ENCODE results near the gene MYH9. TPM values are rescaled to one million over a fixed set of nuclear protein-coding genes. Genes with fewer than 3 reads are reported as not detected.

MYH9 gene
- total RNA-seq, 1 experiment from 2014 or later = 788 TPM

- H3K36me3 ChIP-seq (ENCODE audit: control insufficient read depth, insufficient read depth, low read length) = no peaks in the 10 kb centered on the region
- H3K27me3 ChIP-seq (ENCODE audit: control insufficient read depth, insufficient read depth, low read length) = no peaks in the 10 kb centered on the region
- DNase-seq (ENCODE audit: low read depth, low spot score) = no peak
- in situ Hi-C loops (cut with HindIII; ENCODE audit: low pct_unique_long_range_greater_than_20kb, low sequenced_read_pairs) (no loop called here), intact Hi-C loops (cut with micrococcal nuclease; ENCODE audit: unreplicated experiment) (no loop called here)
- peak overlapping the region in 1 of 2 experiments; percentile 4; a peak in 2 of 4 replicates for H3K4me3 ChIP-seq (ENCODE audit: low read depth in 2 of 2, low read length in 2 of 2)
- CTCF ChIA-PET = no interaction called here
- ATAC-seq = no peak
- POLR2A ChIA-PET = no interaction called here
- BruUV-seq (replicated peaks) = no TSS peak
- no peaks in the 10 kb centered on the region for H3K9me3 ChIP-seq (ENCODE audit: control insufficient read depth, insufficient read depth, low read depth, low read length)
- TF ChIP-seq TCF7L2 (IDR thresholded peaks at IDR 0.05; ENCODE audit: low read depth, low read length) (no peak), POLR2AphosphoS5 (IDR thresholded peaks at IDR 0.05; ENCODE audit: low read depth, low read length) (no peak), CTCF (IDR thresholded peaks at IDR 0.05) (no peak), SIN3A (IDR thresholded peaks at IDR 0.05; ENCODE audit: borderline replicate concordance, insufficient read depth, low read depth, low read length) (no peak), REST (IDR thresholded peaks at IDR 0.05; ENCODE audit: insufficient read depth in 1 of 2, low read depth in 2 of 2, low read length in 1 of 2) (no peak)
- H3K27ac ChIP-seq (ENCODE audit: low read length) = peak overlapping the region; percentile 97
- peaks cover 93% of the 10 kb centered on the region for H3K4me1 ChIP-seq (ENCODE audit: control insufficient read depth, insufficient read depth, low read length)
Measured at GRCh38 chr22:36367066-36367465, 20.7 kb downstream of the MYH9 start.

GRCh38 chr22:36366291-36366708 lies 21.5 kb downstream of the MYH9 start:
- intact Hi-C loops (cut with micrococcal nuclease; ENCODE audit: unreplicated experiment) (no loop called here), in situ Hi-C loops (cut with HindIII; ENCODE audit: low pct_unique_long_range_greater_than_20kb, low sequenced_read_pairs) (no loop called here)
- H3K27ac ChIP-seq (ENCODE audit: low read length) = peak overlapping the region; percentile 97
- ChIA-PET POLR2A (no interaction called here), CTCF (no interaction called here)
- H3K4me3 ChIP-seq (ENCODE audit: low read depth in 2 of 2, low read length in 2 of 2) = peak overlapping the region in 1 of 2 experiments; percentile 18; a peak in 2 of 4 replicates
- peaks cover 93% of the 10 kb centered on the region for H3K4me1 ChIP-seq (ENCODE audit: control insufficient read depth, insufficient read depth, low read length)
- no peaks in the 10 kb centered on the region for H3K9me3 ChIP-seq (ENCODE audit: control insufficient read depth, insufficient read depth, low read depth, low read length)
- no peak for TF ChIP-seq REST (IDR thresholded peaks at IDR 0.05; ENCODE audit: insufficient read depth in 1 of 2, low read depth in 2 of 2, low read length in 1 of 2)
- peak; percentile 38; the same call in 1 of the 2 replicates for TF ChIP-seq POLR2AphosphoS5 (IDR thresholded peaks at IDR 0.05; ENCODE audit: low read depth, low read length)
- no TSS peak for BruUV-seq (replicated peaks)
- ATAC-seq (peak; percentile 4; the same call in 1 of the 2 replicates), DNase-seq (ENCODE audit: low read depth, low spot score) (no peak)
- no peaks in the 10 kb centered on the region for H3K27me3 ChIP-seq (ENCODE audit: control insufficient read depth, insufficient read depth, low read length)
- H3K36me3 ChIP-seq (ENCODE audit: control insufficient read depth, insufficient read depth, low read length) = no peaks in the 10 kb centered on the region

Data from Panc1 (cell line).